Measurements from ENCODE around the gene NSG1.

Gene NSG1

GRCh38 chr4:4401036-4401435 lies 14.1 kb downstream of the NSG1 start:
- Histone ChIP-seq H3F3A (ENCODE audit: insufficient read depth, low read length) (no peaks in the 10 kb centered on the region), H3K4me1 (ENCODE audit: low read length) (no peaks in the 10 kb centered on the region), H3K9ac (ENCODE audit: low read length) (no peak overlapping the region), H2AFZ (ENCODE audit: low read length) (no peak overlapping the region), H4K20me1 (ENCODE audit: insufficient read depth, low read length) (no peaks in the 10 kb centered on the region), H3K4me3 (ENCODE audit: low read length) (no peak overlapping the region), H3K79me2 (ENCODE audit: low read length) (no peaks in the 10 kb centered on the region), H3K9me3 (replicated peaks; ENCODE audit: insufficient read depth, low read length) (no peaks in the 10 kb centered on the region), H3K36me3 (replicated peaks; ENCODE audit: insufficient read depth, low read length) (no peaks in the 10 kb centered on the region), H3K4me2 (ENCODE audit: low read depth, low read length) (no peak overlapping the region), H3K27ac (ENCODE audit: low read length) (no peak overlapping the region), H3K9me2 (replicated peaks; ENCODE audit: insufficient read depth, low read length) (no peaks in the 10 kb centered on the region), H3K27me3 (replicated peaks; ENCODE audit: insufficient read depth, low read length) (peaks cover 8% of the 10 kb centered on the region; the same call in 1 of the 2 replicates)
- no peak for TF ChIP-seq CTCF (IDR thresholded peaks at IDR 0.05; ENCODE audit: low read length)
- no peak for TF ChIP-seq EZH2phosphoT487 (IDR thresholded peaks at IDR 0.05; ENCODE audit: low read length)
- TF ChIP-seq EZH2 (optimal IDR thresholded peaks at IDR 0.05; ENCODE audit: low read depth, low read length) = no peak
- no peak for DNase-seq

GRCh38 chr4:4402966-4403365 lies 16.1 kb downstream of the NSG1 start:
- no peaks in the 10 kb centered on the region for H3K9me2 ChIP-seq (replicated peaks; ENCODE audit: insufficient read depth, low read length)
- no peak for TF ChIP-seq EZH2 (optimal IDR thresholded peaks at IDR 0.05; ENCODE audit: low read depth, low read length)
- DNase-seq = no peak
- H3K27ac ChIP-seq (ENCODE audit: low read length) = no peak overlapping the region
- H3K4me2 ChIP-seq (ENCODE audit: low read depth, low read length) = no peak overlapping the region
- no peaks in the 10 kb centered on the region for H3K36me3 ChIP-seq (replicated peaks; ENCODE audit: insufficient read depth, low read length)
- H2AFZ ChIP-seq (ENCODE audit: low read length) = no peak overlapping the region
- H3K9ac ChIP-seq (ENCODE audit: low read length) = no peak overlapping the region
- no peak overlapping the region for H3K4me3 ChIP-seq (ENCODE audit: low read length)
- H4K20me1 ChIP-seq (ENCODE audit: insufficient read depth, low read length) = no peaks in the 10 kb centered on the region
- H3F3A ChIP-seq (ENCODE audit: insufficient read depth, low read length) = no peaks in the 10 kb centered on the region
- no peaks in the 10 kb centered on the region for H3K4me1 ChIP-seq (ENCODE audit: low read length)
- H3K9me3 ChIP-seq (replicated peaks; ENCODE audit: insufficient read depth, low read length) = no peaks in the 10 kb centered on the region
- H3K27me3 ChIP-seq (replicated peaks; ENCODE audit: insufficient read depth, low read length) = peaks cover 4% of the 10 kb centered on the region; the same call in 1 of the 2 replicates
- H3K79me2 ChIP-seq (ENCODE audit: low read length) = no peaks in the 10 kb centered on the region

GRCh38 chr4:4405358-4405962 lies 18.6 kb downstream of the NSG1 start:
- no peak overlapping the region for H3K9ac ChIP-seq (ENCODE audit: low read length)
- peaks cover 4% of the 10 kb centered on the region; the same call in 1 of the 2 replicates for H3K27me3 ChIP-seq (replicated peaks; ENCODE audit: insufficient read depth, low read length)
- H4K20me1 ChIP-seq (ENCODE audit: insufficient read depth, low read length) = no peaks in the 10 kb centered on the region
- no peak for DNase-seq
- H3K4me3 ChIP-seq (ENCODE audit: low read length) = no peak overlapping the region
- no peaks in the 10 kb centered on the region for H3K9me2 ChIP-seq (replicated peaks; ENCODE audit: insufficient read depth, low read length)
- no peak overlapping the region for H3K27ac ChIP-seq (ENCODE audit: low read length)
- no peaks in the 10 kb centered on the region for H3K79me2 ChIP-seq (ENCODE audit: low read length)
- H3F3A ChIP-seq (ENCODE audit: insufficient read depth, low read length) = no peaks in the 10 kb centered on the region
- no peaks in the 10 kb centered on the region for H3K4me1 ChIP-seq (ENCODE audit: low read length)
- no peak overlapping the region for H2AFZ ChIP-seq (ENCODE audit: low read length)
- no peaks in the 10 kb centered on the region for H3K36me3 ChIP-seq (replicated peaks; ENCODE audit: insufficient read depth, low read length)
- TF ChIP-seq CTCF (IDR thresholded peaks at IDR 0.05; ENCODE audit: low read length) (no peak), EZH2 (optimal IDR thresholded peaks at IDR 0.05; ENCODE audit: low read depth, low read length) (no peak), EZH2phosphoT487 (IDR thresholded peaks at IDR 0.05; ENCODE audit: low read length) (no peak)
- no peak overlapping the region for H3K4me2 ChIP-seq (ENCODE audit: low read depth, low read length)
- H3K9me3 ChIP-seq (replicated peaks; ENCODE audit: insufficient read depth, low read length) = no peaks in the 10 kb centered on the region

All from MM.1S (cell line).